Measurements from ENCODE around the gene MGLL. TPM values are rescaled to one million over a fixed set of nuclear protein-coding genes. Genes with fewer than 3 reads are reported as not detected.

The MGLL gene
- total and polyA plus RNA-seq, 9 of the 15 experiments (the other 6 are each of a cell fraction or from before 2014, with no cell fraction given), result 0.12 to 0.32 (median 0.18) TPM; not detected in 6

- FAIRE-seq, result no peak
- no peak overlapping the region for H3K4me3 ChIP-seq
- no peaks in the 10 kb centered on the region for H3K79me2 ChIP-seq (ENCODE audit: control insufficient read depth, insufficient read depth, low read length)
- no peaks in the 10 kb centered on the region; a peak in 1 of 5 replicates for H3K4me1 ChIP-seq (replicated peaks in 1 of 2; ENCODE audit: control insufficient read depth in 2 of 2, insufficient read depth in 2 of 2, low read length in 2 of 2)
- no peak for DNase-seq (ENCODE audit: extremely low read depth in 1 of 4, low spot score in 3 of 4)
- CTCF ChIA-PET (ENCODE audit: low intra/inter-chr PET ratio), result no interaction called here
- no peaks in the 10 kb centered on the region; the same call in 1 of the 2 replicates for H4K20me1 ChIP-seq (replicated peaks; ENCODE audit: control insufficient read depth, insufficient read depth, low read length)
- ATAC-seq, result no peak
- no peaks in the 10 kb centered on the region for H3K36me3 ChIP-seq (ENCODE audit: control insufficient read depth, insufficient read depth, low read length)
- peaks cover 12 to 67% of the 10 kb centered on the region in 2 experiments for H3K27me3 ChIP-seq (ENCODE audit: control insufficient read depth in 2 of 2, insufficient read depth in 2 of 2, low read length in 2 of 2)
- H3K9me1 ChIP-seq (ENCODE audit: control insufficient read depth, insufficient read depth, low read length), result no peaks in the 10 kb centered on the region
- H3K9me3 ChIP-seq (replicated peaks; ENCODE audit: control insufficient read depth, insufficient read depth, low read depth, low read length), result no peaks in the 10 kb centered on the region
- H2AFZ ChIP-seq (ENCODE audit: low read depth, low read length), result no peak overlapping the region
- intact Hi-C loops (cut with micrococcal nuclease) (no loop called here), in situ Hi-C loops (cut with MboI) (no loop called here)
- no TSS peak for BruUV-seq (replicated peaks)
- WGBS (ENCODE audit: insufficient coverage, low coverage, missing lambda C conversion rate), result 4% methylated on average over 8 of the region's 9 CpGs
- POLR2A ChIA-PET, result no interaction called here
- no peak overlapping the region for H3K4me2 ChIP-seq (ENCODE audit: insufficient read depth, low read length)
- H3K9ac ChIP-seq (ENCODE audit: insufficient read depth in 1 of 2, low read depth in 2 of 2, low read length in 2 of 2), result no peak overlapping the region
- TF ChIP-seq NCOA4 (IDR thresholded peaks at IDR 0.05; ENCODE audit: partially characterized antibody) (no peak), MYBL2 (IDR thresholded peaks at IDR 0.05; ENCODE audit: low read depth) (no peak), MYBL2 (CRISPR knock-in tag; IDR thresholded peaks at IDR 0.05; ENCODE audit: borderline replicate concordance) (no peak), DIDO1 (tag; IDR thresholded peaks at IDR 0.05; ENCODE audit: low read depth) (no peak), TCF7L2 (IDR thresholded peaks at IDR 0.05; ENCODE audit: low read depth, low read length) (no peak), TBL1XR1 (IDR thresholded peaks at IDR 0.05; ENCODE audit: low read length in 2 of 2) (no peak), KLF6 (CRISPR knock-in tag; IDR thresholded peaks at IDR 0.05; ENCODE audit: borderline replicate concordance) (no peak), GTF2E2 (tag; IDR thresholded peaks at IDR 0.05) (no peak), SFPQ (IDR thresholded peaks at IDR 0.05; ENCODE audit: low read depth, low read length) (no peak), ZKSCAN1 (IDR thresholded peaks at IDR 0.05; ENCODE audit: low read depth, low read length) (no peak)
- no peak overlapping the region for H3K27ac ChIP-seq (ENCODE audit: extremely low read depth, low read depth, low read length)
These were observed 39.1 kb downstream of the MGLL start for GRCh38 chr3:127783166-127783565.
